HL-60 (cell line): ENCODE results near the gene STK33.

Experiments used
- DNase-seq, 2 experiments: peaks; one replicate each; pipeline ENCODE4 v3.0.0-alpha.2; 2010 to 2020; ENCODE audit warnings: low read depth in 1 of 2, low spot score in 1 of 2
- H3K27ac ChIP-seq: fragments of 250-450 bp; sonication (Bioruptor Pico); replicated peaks from 2 replicates; pipeline ENCODE4 v1.5.1; 2020; ENCODE audit warnings: mild to moderate bottlenecking, moderate library complexity
- H3K27me3 ChIP-seq: fragments of 250-450 bp; sonication (Bioruptor Pico); 2 replicates; pipeline ENCODE4 v1.5.1; 2021; ENCODE audit warnings: mild to moderate bottlenecking, moderate library complexity; ENCODE audit not compliant: insufficient read depth, poor library complexity, severe bottlenecking
- H3K4me3 ChIP-seq: replicated peaks from 2 replicates; pipeline ENCODE4 v1.5.1; 2011; ENCODE audit warnings: mild to moderate bottlenecking, control low read depth, low read length; ENCODE audit not compliant: insufficient read depth
- GABPA ChIP-seq: IDR thresholded peaks from 2 replicates; pipeline ENCODE4 v1.6.1; 2012; ENCODE audit warnings: low read depth
- POLR2AphosphoS5 ChIP-seq: IDR thresholded peaks from 2 replicates; pipeline ENCODE4 v1.6.1; 2012; ENCODE audit warnings: low read depth
- SPI1 ChIP-seq: IDR thresholded peaks from 2 replicates; pipeline ENCODE4 v1.6.1; 2012; ENCODE audit warnings: low read depth, mild to moderate bottlenecking, borderline replicate concordance
- TF ChIP-seq, protein P1 (sequence below): IDR thresholded peaks from one replicate; pipeline ENCODE4 v1.5.1; 2011; ENCODE audit warnings: low read length, control low read depth, inconsistent platforms; ENCODE audit not compliant: insufficient read depth
- TF ChIP-seq, protein P2 (sequence below): IDR thresholded peaks from 2 replicates; pipeline ENCODE4 v1.6.1; 2012; ENCODE audit warnings: low read depth; ENCODE audit not compliant: insufficient replicate concordance

STK33 gene

GRCh38 chr11:8621147-8621546 lies 27.1 kb upstream of the STK33 start:
- Histone ChIP-seq H3K27ac (no peak overlapping the region), H3K4me3 (no peak overlapping the region), H3K27me3 (no peaks in the 10 kb centered on the region)
- no peak for DNase-seq
- no peak for TF ChIP-seq POLR2AphosphoS5

- no peaks in the 10 kb centered on the region for H3K27me3 ChIP-seq
- DNase-seq, result no peak
- TF ChIP-seq, protein P1, sequence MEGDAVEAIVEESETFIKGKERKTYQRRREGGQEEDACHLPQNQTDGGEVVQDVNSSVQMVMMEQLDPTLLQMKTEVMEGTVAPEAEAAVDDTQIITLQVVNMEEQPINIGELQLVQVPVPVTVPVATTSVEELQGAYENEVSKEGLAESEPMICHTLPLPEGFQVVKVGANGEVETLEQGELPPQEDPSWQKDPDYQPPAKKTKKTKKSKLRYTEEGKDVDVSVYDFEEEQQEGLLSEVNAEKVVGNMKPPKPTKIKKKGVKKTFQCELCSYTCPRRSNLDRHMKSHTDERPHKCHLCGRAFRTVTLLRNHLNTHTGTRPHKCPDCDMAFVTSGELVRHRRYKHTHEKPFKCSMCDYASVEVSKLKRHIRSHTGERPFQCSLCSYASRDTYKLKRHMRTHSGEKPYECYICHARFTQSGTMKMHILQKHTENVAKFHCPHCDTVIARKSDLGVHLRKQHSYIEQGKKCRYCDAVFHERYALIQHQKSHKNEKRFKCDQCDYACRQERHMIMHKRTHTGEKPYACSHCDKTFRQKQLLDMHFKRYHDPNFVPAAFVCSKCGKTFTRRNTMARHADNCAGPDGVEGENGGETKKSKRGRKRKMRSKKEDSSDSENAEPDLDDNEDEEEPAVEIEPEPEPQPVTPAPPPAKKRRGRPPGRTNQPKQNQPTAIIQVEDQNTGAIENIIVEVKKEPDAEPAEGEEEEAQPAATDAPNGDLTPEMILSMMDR, result no peak
- TF ChIP-seq GABPA (no peak), POLR2AphosphoS5 (no peak), SPI1 (no peak)
- TF ChIP-seq, protein P2, sequence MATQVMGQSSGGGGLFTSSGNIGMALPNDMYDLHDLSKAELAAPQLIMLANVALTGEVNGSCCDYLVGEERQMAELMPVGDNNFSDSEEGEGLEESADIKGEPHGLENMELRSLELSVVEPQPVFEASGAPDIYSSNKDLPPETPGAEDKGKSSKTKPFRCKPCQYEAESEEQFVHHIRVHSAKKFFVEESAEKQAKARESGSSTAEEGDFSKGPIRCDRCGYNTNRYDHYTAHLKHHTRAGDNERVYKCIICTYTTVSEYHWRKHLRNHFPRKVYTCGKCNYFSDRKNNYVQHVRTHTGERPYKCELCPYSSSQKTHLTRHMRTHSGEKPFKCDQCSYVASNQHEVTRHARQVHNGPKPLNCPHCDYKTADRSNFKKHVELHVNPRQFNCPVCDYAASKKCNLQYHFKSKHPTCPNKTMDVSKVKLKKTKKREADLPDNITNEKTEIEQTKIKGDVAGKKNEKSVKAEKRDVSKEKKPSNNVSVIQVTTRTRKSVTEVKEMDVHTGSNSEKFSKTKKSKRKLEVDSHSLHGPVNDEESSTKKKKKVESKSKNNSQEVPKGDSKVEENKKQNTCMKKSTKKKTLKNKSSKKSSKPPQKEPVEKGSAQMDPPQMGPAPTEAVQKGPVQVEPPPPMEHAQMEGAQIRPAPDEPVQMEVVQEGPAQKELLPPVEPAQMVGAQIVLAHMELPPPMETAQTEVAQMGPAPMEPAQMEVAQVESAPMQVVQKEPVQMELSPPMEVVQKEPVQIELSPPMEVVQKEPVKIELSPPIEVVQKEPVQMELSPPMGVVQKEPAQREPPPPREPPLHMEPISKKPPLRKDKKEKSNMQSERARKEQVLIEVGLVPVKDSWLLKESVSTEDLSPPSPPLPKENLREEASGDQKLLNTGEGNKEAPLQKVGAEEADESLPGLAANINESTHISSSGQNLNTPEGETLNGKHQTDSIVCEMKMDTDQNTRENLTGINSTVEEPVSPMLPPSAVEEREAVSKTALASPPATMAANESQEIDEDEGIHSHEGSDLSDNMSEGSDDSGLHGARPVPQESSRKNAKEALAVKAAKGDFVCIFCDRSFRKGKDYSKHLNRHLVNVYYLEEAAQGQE, result no peak
- H3K27ac ChIP-seq, result no peak overlapping the region
- no peak overlapping the region for H3K4me3 ChIP-seq
These were observed 23.0 kb upstream of the STK33 start for GRCh38 chr11:8617063-8617462.

GRCh38 chr11:8615291-8616032 lies 21.4 kb upstream of the STK33 start:
- no peak overlapping the region for H3K27ac ChIP-seq
- TF ChIP-seq POLR2AphosphoS5, result no peak
- TF ChIP-seq, protein P2, result no peak
- no peak for TF ChIP-seq SPI1
- TF ChIP-seq GABPA, result no peak
- TF ChIP-seq, protein P1, result no peak
- no peaks in the 10 kb centered on the region for H3K27me3 ChIP-seq
- no peak for DNase-seq
- no peak overlapping the region for H3K4me3 ChIP-seq

DNA sequence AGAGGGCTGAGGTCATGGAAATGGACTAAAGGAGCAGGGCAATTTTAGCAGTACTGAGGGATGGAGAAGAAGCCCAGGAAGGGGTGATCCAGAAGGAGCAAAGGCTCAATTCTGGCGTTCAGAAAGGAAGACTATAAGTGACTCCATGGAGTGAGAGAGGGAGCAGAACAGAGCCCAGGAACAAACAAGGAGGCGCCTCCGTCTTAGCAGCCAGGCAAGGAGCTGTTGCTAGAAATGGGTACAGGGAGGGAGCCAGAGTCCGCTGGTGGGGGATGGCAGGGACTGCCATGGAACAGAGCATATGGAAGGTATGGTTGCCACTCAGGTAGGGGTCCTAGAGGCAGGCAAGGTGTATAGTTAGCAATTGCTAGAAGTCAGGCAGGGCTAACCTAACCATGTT lies 20.5 kb upstream of the STK33 start:
- no peak for DNase-seq
- no peaks in the 10 kb centered on the region for H3K27me3 ChIP-seq
- H3K27ac ChIP-seq, result no peak overlapping the region
- no peak overlapping the region for H3K4me3 ChIP-seq
- no peak for TF ChIP-seq SPI1
- TF ChIP-seq GABPA, result no peak
- no peak for TF ChIP-seq POLR2AphosphoS5

DNA sequence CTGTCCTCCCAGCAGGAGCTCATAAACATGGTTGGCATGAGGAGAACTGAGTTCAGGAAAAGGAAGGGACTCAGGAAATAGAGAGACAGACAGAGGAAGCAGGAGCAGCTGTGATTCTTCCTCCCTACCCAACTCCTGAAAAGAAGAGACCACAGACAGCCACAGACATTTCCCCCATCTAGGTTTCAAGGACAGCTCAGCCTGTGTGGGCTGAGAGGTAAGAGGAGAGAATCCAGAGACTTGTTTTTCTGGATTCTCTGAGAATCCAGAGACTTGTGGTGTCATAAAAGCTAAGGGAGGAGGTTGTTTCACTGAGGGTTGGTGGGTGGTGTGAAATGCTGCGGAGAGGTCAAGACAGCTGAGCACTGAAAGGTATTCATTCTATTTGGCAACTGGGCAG lies 19.0 kb upstream of the STK33 start:
- H3K4me3 ChIP-seq, result no peak overlapping the region
- no peaks in the 10 kb centered on the region for H3K27me3 ChIP-seq
- no peak for DNase-seq
- TF ChIP-seq, protein P2, result no peak
- TF ChIP-seq POLR2AphosphoS5 (no peak), SPI1 (no peak), GABPA (no peak)
- TF ChIP-seq, protein P1, result no peak
- no peak overlapping the region for H3K27ac ChIP-seq
